CD14-positive monocyte (primary cell): Measurements from ENCODE around the gene CEL. TPM values are rescaled to one million over a fixed set of nuclear protein-coding genes. Genes with fewer than 3 reads are reported as not detected.

ENCODE experiments used
- DNase-seq, 3 donors: peaks; one replicate each; pipeline ENCODE4 v3.0.0-alpha.2; 2011 to 2022
- H2AFZ ChIP-seq: 2 replicates; pipeline ENCODE4 v1.6.0; 2012; ENCODE audit warnings: mild to moderate bottlenecking, low read depth, low read length, inconsistent platforms; ENCODE audit not compliant: insufficient read depth, poor library complexity, severe bottlenecking
- H3K27ac ChIP-seq, 2 donors: 1 replicate in 1 of 2; 2 replicates in 1 of 2; pipeline ENCODE4 v1.5.1; 2012 to 2013; ENCODE audit warnings: low read length in 2 of 2, control low read depth in 1 of 2, inconsistent platforms in 1 of 2, low read depth in 1 of 2, mild to moderate bottlenecking in 1 of 2
- H3K27me3 ChIP-seq, 2 donors: one replicate each; pipeline versions ENCODE4 v1.6.0 to v1.6.1; 2011 to 2013; ENCODE audit warnings: low read length in 2 of 2; ENCODE audit not compliant: control insufficient read depth in 2 of 2, insufficient read depth in 2 of 2
- H3K36me3 ChIP-seq, 2 donors: replicated peaks in 1 of 2; 1 replicate in 1 of 2; 2 replicates in 1 of 2; pipeline versions ENCODE4 v1.5.1 to v1.6.1; 2012 to 2013; ENCODE audit warnings: low read length in 2 of 2, control low read depth in 1 of 2, inconsistent platforms in 1 of 2, mild to moderate bottlenecking in 1 of 2; ENCODE audit not compliant: insufficient read depth in 2 of 2, control insufficient read depth in 1 of 2
- H3K4me1 ChIP-seq, 2 donors: 1 replicate in 1 of 2; 2 replicates in 1 of 2; pipeline versions ENCODE4 v1.5.1 to v1.6.1; 2012 to 2013; ENCODE audit warnings: low read length in 2 of 2, control low read depth in 1 of 2, inconsistent platforms in 1 of 2, mild to moderate bottlenecking in 1 of 2, moderate library complexity in 1 of 2; ENCODE audit not compliant: insufficient read depth in 2 of 2, control insufficient read depth in 1 of 2
- H3K4me2 ChIP-seq: replicated peaks from 2 replicates; pipeline ENCODE3; 2012; ENCODE audit warnings: low read length, moderate library complexity, mild to moderate bottlenecking; ENCODE audit not compliant: poor library complexity, severe bottlenecking; ENCODE audit errors: extremely low read depth
- H3K4me3 ChIP-seq, 3 experiments: fragments of 200-600 bp in 1 of 3; sonication (generic) in 1 of 3; replicated peaks in 1 of 3; 1 replicate in 2 of 3; 2 replicates in 1 of 3; pipeline ENCODE4 v1.5.1; 2011 to 2013; ENCODE audit warnings: low read length in 3 of 3, mild to moderate bottlenecking in 3 of 3, control low read depth in 2 of 3, low read depth in 2 of 3, inconsistent platforms in 1 of 3, moderate library complexity in 1 of 3
- H3K79me2 ChIP-seq: 2 replicates; pipeline ENCODE4 v1.6.0; 2012; ENCODE audit warnings: mild to moderate bottlenecking, control low read depth, inconsistent platforms, low read length, moderate library complexity; ENCODE audit not compliant: insufficient read depth
- H3K9ac ChIP-seq: 2 replicates; pipeline ENCODE4 v1.6.0; 2017; ENCODE audit warnings: low read length, mild to moderate bottlenecking; ENCODE audit not compliant: insufficient read depth, poor library complexity, severe bottlenecking
- H3K9me3 ChIP-seq, 2 donors: replicated peaks in 1 of 2; 1 replicate in 1 of 2; 2 replicates in 1 of 2; pipeline versions ENCODE4 v1.5.1 to v1.6.1; 2012 to 2013; ENCODE audit warnings: low read length in 2 of 2, control low read depth in 1 of 2; ENCODE audit not compliant: control insufficient read depth in 1 of 2, insufficient read depth in 1 of 2
- H4K20me1 ChIP-seq: 2 replicates; pipeline ENCODE4 v1.6.0; 2012; ENCODE audit warnings: mild to moderate bottlenecking, low read length, control low read depth, moderate library complexity; ENCODE audit not compliant: insufficient read depth
- H3K27ac Mint-ChIP-seq, 7 donors: one replicate each; pipeline ENCODE4 v1.8.0; 2020; ENCODE audit warnings: mild to moderate bottlenecking in 7 of 7, mixed read lengths in 7 of 7, moderate library complexity in 6 of 7, inconsistent platforms in 2 of 7
- H3K27me3 Mint-ChIP-seq, 3 donors: one replicate each; pipeline ENCODE4 v1.8.0; 2021 to 2022; ENCODE audit warnings: low read depth in 3 of 3, mild to moderate bottlenecking in 3 of 3, mixed read lengths in 3 of 3, moderate library complexity in 3 of 3, inconsistent platforms in 1 of 3
- H3K36me3 Mint-ChIP-seq, 2 donors: one replicate each; pipeline ENCODE4 v1.8.0; 2020; ENCODE audit warnings: mixed read lengths in 2 of 2, inconsistent platforms in 1 of 2, mild to moderate bottlenecking in 1 of 2
- H3K4me1 Mint-ChIP-seq: one replicate; pipeline ENCODE4 v1.8.0; 2020; ENCODE audit warnings: mild to moderate bottlenecking, mixed read lengths
- H3K4me3 Mint-ChIP-seq, 2 donors: one replicate each; pipeline ENCODE4 v1.8.0; 2020; ENCODE audit warnings: mild to moderate bottlenecking in 2 of 2, mixed read lengths in 2 of 2, moderate library complexity in 1 of 2
- H3K9me3 Mint-ChIP-seq, 7 donors: one replicate each; pipeline ENCODE4 v1.8.0; 2020 to 2022; ENCODE audit warnings: mixed read lengths in 7 of 7, mild to moderate bottlenecking in 6 of 7, moderate library complexity in 6 of 7, inconsistent platforms in 2 of 7
- WGBS: methylation state at CpG from one replicate; pipeline ENCODE4 v1.1.5; 2013; ENCODE audit warnings: missing lambda C conversion rate; ENCODE audit not compliant: insufficient coverage; 5-methylcytosine and 5-hydroxymethylcytosine counted together
- intact Hi-C, 2 donors: fragments of 100-400 bp; cut with micrococcal nuclease; formaldehyde crosslinking; loops; one replicate each; pipeline versions ENCODE4 v1.15.0 to v1.15.1; 2023
- polyA plus RNA-seq, 3 donors: library from polyadenylated mRNA; depleted of rRNA in 1 of 3; unstranded in 2 of 3; stranded (reverse) in 1 of 3; fragments of 300-500 nt in 2 of 3; fragments of >200 nt in 1 of 3; fragmentation: Illumina TruSeq in 2 of 3; gene quantifications; 1 replicate in 2 of 3; 2 replicates in 1 of 3; pipeline ENCODE4 v1.2.3, GENCODE V29; 2012 to 2021
- TF ChIP-seq, protein P1 (sequence below): fragments of 200-600 bp; IDR thresholded peaks from one replicate; pipeline ENCODE4 v1.8.0; 2022; ENCODE audit warnings: antibody characterized with exemption, mild to moderate bottlenecking

Gene CEL
- polyA plus RNA-seq, 3 donors, result 0.24 TPM; not detected in 2

DNA sequence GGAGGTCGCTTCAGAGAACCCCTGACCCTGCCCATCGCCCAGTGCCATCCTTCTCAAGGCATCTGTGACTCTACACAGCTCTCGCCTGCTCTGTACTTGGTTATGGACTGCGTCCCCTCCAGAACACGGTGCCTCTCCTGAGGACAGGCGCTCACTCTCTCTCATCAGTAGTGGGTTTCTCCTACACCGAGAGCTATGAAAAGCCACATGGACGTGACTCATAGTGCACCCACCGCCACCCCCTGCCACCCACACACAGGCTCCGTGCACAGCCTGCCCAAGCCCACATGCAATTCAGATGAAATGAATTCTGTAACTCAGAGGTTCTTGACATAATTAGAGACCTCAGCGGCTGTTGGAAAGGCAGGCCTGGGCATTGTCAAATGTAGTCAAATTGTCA is 17.1 kb upstream of the CEL start:
- Histone ChIP-seq H2AFZ (no peak overlapping the region), H3K27me3 (no peaks in the 10 kb centered on the region), H3K79me2 (peaks cover 22% of the 10 kb centered on the region), H3K27ac (no peak overlapping the region), H3K4me3 (no peak overlapping the region), H3K9me3 (no peaks in the 10 kb centered on the region), H3K4me1 (no peaks in the 10 kb centered on the region), H3K36me3 (peaks cover 72 to 80% of the 10 kb centered on the region in 2 donors), H3K9ac (no peak overlapping the region), H4K20me1 (peaks cover 21% of the 10 kb centered on the region), H3K4me2 (no peak overlapping the region)
- peaks cover 68 to 81% of the 10 kb centered on the region in 2 donors for H3K36me3 Mint-ChIP-seq
- no peak for DNase-seq
- H3K27me3 Mint-ChIP-seq, result no peaks in the 10 kb centered on the region
- no peaks in the 10 kb centered on the region for H3K4me1 Mint-ChIP-seq
- 95% methylated on average over 8 of the region's 11 CpGs for WGBS
- no peak overlapping the region for H3K4me3 Mint-ChIP-seq
- H3K9me3 Mint-ChIP-seq, result no peaks in the 10 kb centered on the region
- intact Hi-C loops, result no loop called here
- H3K27ac Mint-ChIP-seq, result peak overlapping the region in 2 of 7 donors; percentile 28 to 80
- TF ChIP-seq, protein P1, sequence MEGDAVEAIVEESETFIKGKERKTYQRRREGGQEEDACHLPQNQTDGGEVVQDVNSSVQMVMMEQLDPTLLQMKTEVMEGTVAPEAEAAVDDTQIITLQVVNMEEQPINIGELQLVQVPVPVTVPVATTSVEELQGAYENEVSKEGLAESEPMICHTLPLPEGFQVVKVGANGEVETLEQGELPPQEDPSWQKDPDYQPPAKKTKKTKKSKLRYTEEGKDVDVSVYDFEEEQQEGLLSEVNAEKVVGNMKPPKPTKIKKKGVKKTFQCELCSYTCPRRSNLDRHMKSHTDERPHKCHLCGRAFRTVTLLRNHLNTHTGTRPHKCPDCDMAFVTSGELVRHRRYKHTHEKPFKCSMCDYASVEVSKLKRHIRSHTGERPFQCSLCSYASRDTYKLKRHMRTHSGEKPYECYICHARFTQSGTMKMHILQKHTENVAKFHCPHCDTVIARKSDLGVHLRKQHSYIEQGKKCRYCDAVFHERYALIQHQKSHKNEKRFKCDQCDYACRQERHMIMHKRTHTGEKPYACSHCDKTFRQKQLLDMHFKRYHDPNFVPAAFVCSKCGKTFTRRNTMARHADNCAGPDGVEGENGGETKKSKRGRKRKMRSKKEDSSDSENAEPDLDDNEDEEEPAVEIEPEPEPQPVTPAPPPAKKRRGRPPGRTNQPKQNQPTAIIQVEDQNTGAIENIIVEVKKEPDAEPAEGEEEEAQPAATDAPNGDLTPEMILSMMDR, result no peak

DNA sequence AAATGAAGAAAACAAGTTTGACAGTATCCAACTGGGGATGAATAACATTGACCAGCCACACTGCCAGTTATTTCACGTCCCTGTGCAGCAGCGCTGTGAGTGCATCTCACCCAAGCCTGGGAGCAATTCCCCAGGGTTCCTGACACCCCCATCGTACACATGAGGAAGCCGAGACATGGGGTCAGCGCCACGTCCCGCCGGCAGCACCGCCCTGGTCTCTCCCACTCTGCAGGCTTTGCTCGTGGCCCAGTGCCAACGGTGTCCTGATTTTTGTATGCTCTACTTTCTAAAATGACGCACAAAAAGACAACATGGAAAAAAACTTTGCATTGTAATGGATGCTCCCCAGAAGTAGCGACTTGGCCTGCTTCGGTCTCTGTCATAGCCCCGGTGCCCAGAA is 16.6 kb upstream of the CEL start:
- H3K36me3 Mint-ChIP-seq, result peaks cover 73 to 86% of the 10 kb centered on the region in 2 donors
- Histone ChIP-seq H3K27ac (no peak overlapping the region), H2AFZ (no peak overlapping the region), H3K36me3 (peaks cover 75 to 84% of the 10 kb centered on the region in 2 donors), H3K27me3 (no peaks in the 10 kb centered on the region), H3K4me3 (no peak overlapping the region), H3K9me3 (no peaks in the 10 kb centered on the region), H3K4me1 (no peaks in the 10 kb centered on the region), H3K9ac (no peak overlapping the region), H4K20me1 (peaks cover 16% of the 10 kb centered on the region), H3K79me2 (peaks cover 17% of the 10 kb centered on the region), H3K4me2 (no peak overlapping the region)
- 99% methylated on average over 15 of the region's 15 CpGs for WGBS
- intact Hi-C loops, result no loop called here
- H3K27me3 Mint-ChIP-seq, result no peaks in the 10 kb centered on the region
- TF ChIP-seq, protein P1, result no peak
- no peaks in the 10 kb centered on the region for H3K4me1 Mint-ChIP-seq
- DNase-seq, result no peak
- no peak overlapping the region for H3K4me3 Mint-ChIP-seq
- H3K9me3 Mint-ChIP-seq, result no peaks in the 10 kb centered on the region
- H3K27ac Mint-ChIP-seq, result no peak overlapping the region
